CD8-positive, alpha-beta memory T cell (primary cell): Measurements from ENCODE around the gene TMEM259. TPM values are rescaled to one million over a fixed set of nuclear protein-coding genes. Genes with fewer than 3 reads are reported as not detected.
A peak's percentile ranks its signal among the peaks of the same experiment; 100 is the strongest.

Source experiments
- CTCF ChIA-PET: fragments of 350-600 bp; sonication (Branson Sonifier 250); formaldehyde crosslinking; loops from one replicate; lab custom pipeline; 2021; ENCODE audit warnings: antibody characterized with exemption; lab: Charles Lee
- POLR2A ChIA-PET: fragments of 350-600 bp; sonication (Branson Sonifier 250); formaldehyde crosslinking; loops from one replicate; lab custom pipeline; 2021; ENCODE audit warnings: antibody characterized with exemption; lab: Charles Lee
- DNase-seq, 5 donors: peaks; one replicate each; pipeline versions ENCODE4 v3.0.0 to v3.0.0-alpha.2; 2020 to 2022; ENCODE audit warnings: mixed read lengths in 1 of 5
- H3K27ac ChIP-seq: one replicate; pipeline ENCODE4 v1.7.0; 2013; ENCODE audit warnings: low read depth, mild to moderate bottlenecking, low read length, moderate library complexity
- H3K27me3 ChIP-seq: 2 replicates; pipeline ENCODE4 v1.7.0; 2013; ENCODE audit warnings: low read length, mild to moderate bottlenecking; ENCODE audit not compliant: insufficient read depth, poor library complexity, severe bottlenecking
- H3K36me3 ChIP-seq: 2 replicates; pipeline ENCODE4 v1.7.0; 2013; ENCODE audit warnings: mild to moderate bottlenecking, low read length, moderate library complexity; ENCODE audit not compliant: insufficient read depth
- H3K4me1 ChIP-seq: 2 replicates; pipeline ENCODE4 v1.7.0; 2013; ENCODE audit warnings: mild to moderate bottlenecking, low read length, moderate library complexity; ENCODE audit not compliant: insufficient read depth
- H3K4me3 ChIP-seq: 2 replicates; pipeline ENCODE4 v1.7.0; 2013; ENCODE audit warnings: mild to moderate bottlenecking, low read length
- H3K9me3 ChIP-seq: 2 replicates; pipeline ENCODE4 v1.7.0; 2013; ENCODE audit warnings: mild to moderate bottlenecking, low read length
- H3K27ac Mint-ChIP-seq, 8 donors: one replicate each; pipeline ENCODE4 v1.8.0; 2020 to 2021; ENCODE audit warnings: mixed read lengths in 8 of 8, mild to moderate bottlenecking in 6 of 8, inconsistent platforms in 3 of 8, moderate library complexity in 3 of 8
- H3K27me3 Mint-ChIP-seq, 2 donors: one replicate each; pipeline ENCODE4 v1.8.0; 2020 to 2021; ENCODE audit warnings: mixed read lengths in 2 of 2, mild to moderate bottlenecking in 1 of 2, moderate library complexity in 1 of 2
- H3K36me3 Mint-ChIP-seq, 3 donors: one replicate each; pipeline ENCODE4 v1.8.0; 2020 to 2021; ENCODE audit warnings: mixed read lengths in 3 of 3, inconsistent platforms in 1 of 3, mild to moderate bottlenecking in 1 of 3
- H3K4me1 Mint-ChIP-seq, 3 donors: one replicate each; pipeline ENCODE4 v1.8.0; 2020 to 2021; ENCODE audit warnings: mixed read lengths in 3 of 3, inconsistent platforms in 1 of 3, mild to moderate bottlenecking in 1 of 3
- H3K4me3 Mint-ChIP-seq, 7 donors: one replicate each; pipeline ENCODE4 v1.8.0; 2020 to 2021; ENCODE audit warnings: mixed read lengths in 7 of 7, mild to moderate bottlenecking in 6 of 7, moderate library complexity in 4 of 7, inconsistent platforms in 2 of 7
- H3K9me3 Mint-ChIP-seq, 5 donors: one replicate each; pipeline ENCODE4 v1.8.0; 2020 to 2022; ENCODE audit warnings: mixed read lengths in 5 of 5, mild to moderate bottlenecking in 3 of 5, moderate library complexity in 2 of 5, inconsistent platforms in 1 of 5
- polyA plus RNA-seq: library from polyadenylated mRNA; unstranded; fragments of 300-500 nt; fragmentation: Illumina TruSeq; gene quantifications from one replicate; pipeline ENCODE4 v1.2.3, GENCODE V29; 2021
- total RNA-seq, 2 experiments: library from RNA; stranded (reverse); gene quantifications; one replicate each; pipeline ENCODE4 v1.2.3, GENCODE V29; 2021

Gene TMEM259
- total and polyA plus RNA-seq, 3 experiments from 2014 or later, result 84.6 to 157 (median 151) TPM

GRCh38 chr19:1066251-1066747, 45.4 kb upstream of the TMEM259 start:
- Mint-ChIP-seq H3K4me1 (peaks cover 21 to 54% (median 37%) of the 10 kb centered on the region in 3 donors), H3K9me3 (no peaks in the 10 kb centered on the region), H3K27ac (peak overlapping the region in 5 of 8 donors; percentile 66 to 100 (median 85)), H3K36me3 (peaks cover 8 to 34% (median 9%) of the 10 kb centered on the region in 3 donors), H3K27me3 (no peaks in the 10 kb centered on the region), H3K4me3 (peak overlapping the region in 6 of 7 donors; percentile 29 to 100 (median 82))
- ChIA-PET POLR2A (interaction anchor here (1.0 to 17.4 kb wide), 13 partner anchors 8 to 203 kb away, joined by 3 to 737 read pairs (median 14); partner anchors contain the start of genes ABCA7, CIRBP, CNN2 and GPX4), CTCF (interaction anchor here (0.7 to 5.6 kb wide), 10 partner anchors 9 to 128 kb away, joined by 3 to 264 read pairs (median 10); partner anchors contain the start of genes ABCA7 and CNN2)
- Histone ChIP-seq H3K27ac (peak overlapping the region; percentile 90), H3K27me3 (no peaks in the 10 kb centered on the region), H3K36me3 (peaks cover 8% of the 10 kb centered on the region), H3K4me1 (peaks cover 45% of the 10 kb centered on the region), H3K4me3 (peak overlapping the region; percentile 54), H3K9me3 (no peaks in the 10 kb centered on the region)
- DNase-seq, result peak in 1 of 5 donors; percentile 53

- ChIA-PET CTCF (interaction anchor here (1.2 to 5.6 kb wide), 6 partner anchors 8 to 47 kb away, joined by 5 to 264 read pairs (median 16); partner anchors contain the start of genes ABCA7, CNN2 and RNU6-2), POLR2A (interaction anchor here (1.0 to 17.4 kb wide), 7 partner anchors 8 to 128 kb away, joined by 3 to 737 read pairs (median 14); partner anchors contain the start of genes ABCA7, GPX4 and POLR2E)
- H3K27ac Mint-ChIP-seq, result peak overlapping the region; percentile 26 to 96 (median 76)
- DNase-seq, result peak in 1 of 5 donors; percentile 49
- no peaks in the 10 kb centered on the region for H3K27me3 Mint-ChIP-seq
- Histone ChIP-seq H3K4me3 (peak overlapping the region; percentile 26), H3K27ac (no peak overlapping the region), H3K27me3 (no peaks in the 10 kb centered on the region), H3K9me3 (no peaks in the 10 kb centered on the region), H3K36me3 (peaks cover 8% of the 10 kb centered on the region), H3K4me1 (peaks cover 40% of the 10 kb centered on the region)
- H3K9me3 Mint-ChIP-seq, result no peaks in the 10 kb centered on the region
- peaks cover 8 to 33% (median 9%) of the 10 kb centered on the region in 3 donors for H3K36me3 Mint-ChIP-seq
- H3K4me3 Mint-ChIP-seq, result peak overlapping the region; percentile 10 to 100 (median 79)
- H3K4me1 Mint-ChIP-seq, result peaks cover 21 to 54% (median 37%) of the 10 kb centered on the region in 3 donors
These were observed 44.7 kb upstream of the TMEM259 start for GRCh38 chr19:1065606-1066109.

- ChIA-PET CTCF (interaction anchor here (0.7 to 5.6 kb wide), 27 partner anchors 7 to 205 kb away, joined by 3 to 264 read pairs (median 5); partner anchors contain the start of genes ABCA7, ATP5F1D, CNN2 and RNU6-2), POLR2A (interaction anchor here (0.5 to 17.4 kb wide), 12 partner anchors 11 to 129 kb away, joined by 3 to 737 read pairs (median 6); partner anchors contain the start of genes ABCA7 and POLR2E)
- Histone ChIP-seq H3K9me3 (no peaks in the 10 kb centered on the region), H3K27me3 (no peaks in the 10 kb centered on the region), H3K27ac (no peak overlapping the region), H3K4me1 (peaks cover 35% of the 10 kb centered on the region), H3K36me3 (peaks cover 7% of the 10 kb centered on the region), H3K4me3 (peak overlapping the region; percentile 26)
- Mint-ChIP-seq H3K4me1 (peaks cover 20 to 52% (median 35%) of the 10 kb centered on the region in 3 donors), H3K27ac (peak overlapping the region; percentile 36 to 96 (median 80)), H3K4me3 (peak overlapping the region; percentile 46 to 89 (median 66)), H3K36me3 (peaks cover 8 to 29% (median 9%) of the 10 kb centered on the region in 3 donors), H3K27me3 (no peaks in the 10 kb centered on the region), H3K9me3 (no peaks in the 10 kb centered on the region)
- DNase-seq, result peak; percentile 47 to 73 (median 62)
These were observed 44.0 kb upstream of the TMEM259 start for GRCh38 chr19:1064661-1065605.

- Mint-ChIP-seq H3K36me3 (peaks cover 5 to 26% (median 6%) of the 10 kb centered on the region in 3 donors), H3K4me3 (peak overlapping the region in 1 of 7 donors; percentile 37), H3K9me3 (no peaks in the 10 kb centered on the region), H3K27me3 (no peaks in the 10 kb centered on the region), H3K4me1 (peaks cover 16 to 43% (median 26%) of the 10 kb centered on the region in 3 donors), H3K27ac (peak overlapping the region in 2 of 8 donors; percentile 15 to 87)
- CTCF ChIA-PET, result interaction anchor here (0.7 to 5.6 kb wide), 26 partner anchors 9 to 206 kb away, joined by 3 to 264 read pairs (median 5); partner anchors contain the start of genes ABCA7, ATP5F1D, CNN2 and RNU6-2
- Histone ChIP-seq H3K27me3 (no peaks in the 10 kb centered on the region), H3K4me3 (no peak overlapping the region), H3K27ac (no peak overlapping the region), H3K4me1 (peaks cover 28% of the 10 kb centered on the region), H3K9me3 (no peaks in the 10 kb centered on the region), H3K36me3 (no peaks in the 10 kb centered on the region)
- POLR2A ChIA-PET, result interaction anchor here (0.5 to 17.4 kb wide), 9 partner anchors 11 to 129 kb away, joined by 3 to 737 read pairs (median 6); partner anchors contain the start of gene ABCA7
- peak in 1 of 5 donors; percentile 51 for DNase-seq
These were observed 43.2 kb upstream of the TMEM259 start for GRCh38 chr19:1063909-1064660.

- DNase-seq, result peak; percentile 58 to 80 (median 65)
- Histone ChIP-seq H3K9me3 (no peaks in the 10 kb centered on the region), H3K27ac (no peak overlapping the region), H3K36me3 (no peaks in the 10 kb centered on the region), H3K4me1 (peaks cover 35% of the 10 kb centered on the region), H3K4me3 (no peak overlapping the region), H3K27me3 (no peaks in the 10 kb centered on the region)
- peak overlapping the region in 4 of 8 donors; percentile 23 to 64 (median 30) for H3K27ac Mint-ChIP-seq
- no peaks in the 10 kb centered on the region for H3K9me3 Mint-ChIP-seq
- POLR2A ChIA-PET, result interaction anchor here (17.4 kb wide), 1 partner anchor 19 kb away, joined by 737 read pairs; no protein-coding TSS in a partner anchor
- CTCF ChIA-PET, result interaction anchor here (5.6 kb wide), 1 partner anchor 19 kb away, joined by 264 read pairs; no protein-coding TSS in a partner anchor
- peaks cover 14 to 41% (median 24%) of the 10 kb centered on the region in 3 donors for H3K4me1 Mint-ChIP-seq
- H3K36me3 Mint-ChIP-seq, result peaks cover 0 to 23% (median 0%) of the 10 kb centered on the region in 3 donors
- peak overlapping the region in 2 of 7 donors; percentile 54 to 58 for H3K4me3 Mint-ChIP-seq
- H3K27me3 Mint-ChIP-seq, result no peaks in the 10 kb centered on the region
These were observed 42.3 kb upstream of the TMEM259 start for GRCh38 chr19:1063030-1063908.

- Histone ChIP-seq H3K4me3 (no peak overlapping the region), H3K9me3 (no peaks in the 10 kb centered on the region), H3K4me1 (peaks cover 42% of the 10 kb centered on the region), H3K36me3 (no peaks in the 10 kb centered on the region), H3K27ac (no peak overlapping the region), H3K27me3 (no peaks in the 10 kb centered on the region)
- Mint-ChIP-seq H3K27ac (no peak overlapping the region), H3K27me3 (no peaks in the 10 kb centered on the region), H3K36me3 (peaks cover 0 to 21% (median 0%) of the 10 kb centered on the region in 3 donors), H3K4me3 (no peak overlapping the region), H3K9me3 (peaks cover 0 to under 1% (median 0%) of the 10 kb centered on the region in 5 donors), H3K4me1 (peaks cover 21 to 48% (median 32%) of the 10 kb centered on the region in 3 donors)
- peak in 1 of 5 donors; percentile 45 for DNase-seq
- ChIA-PET POLR2A (no interaction called here), CTCF (no interaction called here)
These were observed 41.6 kb upstream of the TMEM259 start for GRCh38 chr19:1062387-1063029.
